ENCODE data around the gene ENOX1. TPM values are rescaled to one million over a fixed set of nuclear protein-coding genes. Genes with fewer than 3 reads are reported as not detected.

The ENOX1 gene
- total RNA-seq, 1 experiment from 2014 or later = 0.95 TPM

- Histone ChIP-seq H3K9me2 (replicated peaks; ENCODE audit: low read length) (no peaks in the 10 kb centered on the region), H3K9me3 (ENCODE audit: low read length) (no peaks in the 10 kb centered on the region), H3K9ac (ENCODE audit: low read length) (no peak overlapping the region), H3K36me3 (ENCODE audit: low read depth, low read length) (no peaks in the 10 kb centered on the region), H4K20me1 (ENCODE audit: low read length) (no peaks in the 10 kb centered on the region), H3K4me2 (ENCODE audit: low read length) (no peak overlapping the region), H3K79me2 (ENCODE audit: low read length) (no peaks in the 10 kb centered on the region), H3K27me3 (ENCODE audit: low read length) (no peaks in the 10 kb centered on the region), H3F3A (ENCODE audit: low read length, unreplicated experiment) (no peaks in the 10 kb centered on the region), H3K4me3 (ENCODE audit: low read length) (no peak overlapping the region), H2AFZ (ENCODE audit: low read length) (no peak overlapping the region), H3K4me1 (ENCODE audit: insufficient read depth, low read length) (no peaks in the 10 kb centered on the region), H3K27ac (ENCODE audit: low read length) (no peak overlapping the region)
- TF ChIP-seq EZH2phosphoT487 (IDR thresholded peaks at IDR 0.05; ENCODE audit: borderline replicate concordance, low read length) (no peak), EZH2 (IDR thresholded peaks at IDR 0.05; ENCODE audit: low read length, unreplicated experiment) (no peak), CTCF (conservative IDR thresholded peaks at IDR 0.05; ENCODE audit: low read depth, low read length) (no peak)
- POLR2A ChIA-PET (ENCODE audit: unreplicated experiment) = no interaction called here
- DNase-seq (no peak), ATAC-seq (no peak)
- intact Hi-C loops (cut with micrococcal nuclease) = no loop called here
- CTCF ChIA-PET = no interaction called here
- no TSS peak for BruUV-seq (replicated peaks)
Observed at GRCh38 chr13:43441899-43442499, 344.8 kb downstream of the ENOX1 start.

GRCh38 chr13:43441464-43441863 is 345.3 kb downstream of the ENOX1 start:
- Histone ChIP-seq H3K27ac (ENCODE audit: low read length) (no peak overlapping the region), H2AFZ (ENCODE audit: low read length) (no peak overlapping the region), H3K9me2 (replicated peaks; ENCODE audit: low read length) (no peaks in the 10 kb centered on the region), H3K9ac (ENCODE audit: low read length) (no peak overlapping the region), H3K4me2 (ENCODE audit: low read length) (no peak overlapping the region), H3K79me2 (ENCODE audit: low read length) (no peaks in the 10 kb centered on the region), H3F3A (ENCODE audit: low read length, unreplicated experiment) (no peaks in the 10 kb centered on the region), H3K4me3 (ENCODE audit: low read length) (no peak overlapping the region), H3K4me1 (ENCODE audit: insufficient read depth, low read length) (no peaks in the 10 kb centered on the region), H3K36me3 (ENCODE audit: low read depth, low read length) (no peaks in the 10 kb centered on the region), H4K20me1 (ENCODE audit: low read length) (no peaks in the 10 kb centered on the region), H3K27me3 (ENCODE audit: low read length) (no peaks in the 10 kb centered on the region), H3K9me3 (ENCODE audit: low read length) (no peaks in the 10 kb centered on the region)
- intact Hi-C loops (cut with micrococcal nuclease) = no loop called here
- BruUV-seq (replicated peaks) = no TSS peak
- TF ChIP-seq CTCF (conservative IDR thresholded peaks at IDR 0.05; ENCODE audit: low read depth, low read length) = no peak
- TF ChIP-seq EZH2 (IDR thresholded peaks at IDR 0.05; ENCODE audit: low read length, unreplicated experiment) = no peak
- no peak for TF ChIP-seq EZH2phosphoT487 (IDR thresholded peaks at IDR 0.05; ENCODE audit: borderline replicate concordance, low read length)
- ChIA-PET POLR2A (ENCODE audit: unreplicated experiment) (no interaction called here), CTCF (no interaction called here)
- ATAC-seq (no peak), DNase-seq (no peak)

GRCh38 chr13:43434191-43434590 is 352.6 kb downstream of the ENOX1 start:
- CTCF ChIA-PET = interaction anchor here (0.6 kb wide), 1 partner anchor 34 kb away, joined by 5 read pairs; no protein-coding TSS in a partner anchor
- ATAC-seq = no peak
- H3K9me2 ChIP-seq (replicated peaks; ENCODE audit: low read length) = no peaks in the 10 kb centered on the region
- intact Hi-C loops (cut with micrococcal nuclease) = loop anchor here (10.0 kb wide), 1 partner anchor 91 kb away; no protein-coding TSS in a partner anchor
- no peak overlapping the region for H2AFZ ChIP-seq (ENCODE audit: low read length)
- no peak overlapping the region for H3K4me2 ChIP-seq (ENCODE audit: low read length)
- POLR2A ChIA-PET (ENCODE audit: unreplicated experiment) = no interaction called here
- peaks cover 12% of the 10 kb centered on the region for H3K4me1 ChIP-seq (ENCODE audit: insufficient read depth, low read length)
- H3K4me3 ChIP-seq (ENCODE audit: low read length) = no peak overlapping the region
- H3K79me2 ChIP-seq (ENCODE audit: low read length) = no peaks in the 10 kb centered on the region
- no peaks in the 10 kb centered on the region for H4K20me1 ChIP-seq (ENCODE audit: low read length)
- peak overlapping the region; percentile 8; the same call in 1 of the 2 replicates for H3K27ac ChIP-seq (ENCODE audit: low read length)
- H3K27me3 ChIP-seq (ENCODE audit: low read length) = no peaks in the 10 kb centered on the region
- BruUV-seq (replicated peaks) = no TSS peak
- H3F3A ChIP-seq (ENCODE audit: low read length, unreplicated experiment) = no peaks in the 10 kb centered on the region
- no peaks in the 10 kb centered on the region for H3K9me3 ChIP-seq (ENCODE audit: low read length)
- TF ChIP-seq EZH2phosphoT487 (IDR thresholded peaks at IDR 0.05; ENCODE audit: borderline replicate concordance, low read length) (no peak), CTCF (conservative IDR thresholded peaks at IDR 0.05; ENCODE audit: low read depth, low read length) (no peak), EZH2 (IDR thresholded peaks at IDR 0.05; ENCODE audit: low read length, unreplicated experiment) (no peak)
- no peak for DNase-seq
- H3K36me3 ChIP-seq (ENCODE audit: low read depth, low read length) = no peaks in the 10 kb centered on the region
- H3K9ac ChIP-seq (ENCODE audit: low read length) = no peak overlapping the region
